ENCODE measurements around the gene ARPP19.

DNA sequence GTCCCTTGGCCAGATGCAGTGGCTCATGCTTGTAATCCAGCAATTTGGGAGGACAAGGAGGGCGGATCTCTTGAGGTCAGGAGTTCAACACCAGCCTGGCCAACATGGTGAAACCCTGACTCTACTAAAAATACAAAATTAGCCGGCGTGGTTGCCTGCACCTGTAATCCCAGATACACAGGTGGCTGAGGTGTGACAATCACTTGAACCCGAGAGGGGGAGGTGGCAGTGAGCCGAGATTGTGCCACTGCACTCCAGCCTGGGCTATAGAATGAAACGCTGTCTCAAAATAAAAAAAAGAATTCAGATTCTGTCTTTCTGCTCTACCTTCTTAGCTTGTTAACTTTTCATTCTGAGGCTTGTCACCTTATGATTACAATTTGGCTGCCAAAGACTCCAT, 62.3 kb downstream of the ARPP19 start:
- TF ChIP-seq, protein P1, sequence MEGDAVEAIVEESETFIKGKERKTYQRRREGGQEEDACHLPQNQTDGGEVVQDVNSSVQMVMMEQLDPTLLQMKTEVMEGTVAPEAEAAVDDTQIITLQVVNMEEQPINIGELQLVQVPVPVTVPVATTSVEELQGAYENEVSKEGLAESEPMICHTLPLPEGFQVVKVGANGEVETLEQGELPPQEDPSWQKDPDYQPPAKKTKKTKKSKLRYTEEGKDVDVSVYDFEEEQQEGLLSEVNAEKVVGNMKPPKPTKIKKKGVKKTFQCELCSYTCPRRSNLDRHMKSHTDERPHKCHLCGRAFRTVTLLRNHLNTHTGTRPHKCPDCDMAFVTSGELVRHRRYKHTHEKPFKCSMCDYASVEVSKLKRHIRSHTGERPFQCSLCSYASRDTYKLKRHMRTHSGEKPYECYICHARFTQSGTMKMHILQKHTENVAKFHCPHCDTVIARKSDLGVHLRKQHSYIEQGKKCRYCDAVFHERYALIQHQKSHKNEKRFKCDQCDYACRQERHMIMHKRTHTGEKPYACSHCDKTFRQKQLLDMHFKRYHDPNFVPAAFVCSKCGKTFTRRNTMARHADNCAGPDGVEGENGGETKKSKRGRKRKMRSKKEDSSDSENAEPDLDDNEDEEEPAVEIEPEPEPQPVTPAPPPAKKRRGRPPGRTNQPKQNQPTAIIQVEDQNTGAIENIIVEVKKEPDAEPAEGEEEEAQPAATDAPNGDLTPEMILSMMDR (IDR thresholded peaks at IDR 0.05), result no peak
- TF ChIP-seq RAD21 (IDR thresholded peaks at IDR 0.05; ENCODE audit: low read length), result no peak
- no peak for TF ChIP-seq YY1 (IDR thresholded peaks at IDR 0.05; ENCODE audit: low read depth)
- TF ChIP-seq, protein P2, sequence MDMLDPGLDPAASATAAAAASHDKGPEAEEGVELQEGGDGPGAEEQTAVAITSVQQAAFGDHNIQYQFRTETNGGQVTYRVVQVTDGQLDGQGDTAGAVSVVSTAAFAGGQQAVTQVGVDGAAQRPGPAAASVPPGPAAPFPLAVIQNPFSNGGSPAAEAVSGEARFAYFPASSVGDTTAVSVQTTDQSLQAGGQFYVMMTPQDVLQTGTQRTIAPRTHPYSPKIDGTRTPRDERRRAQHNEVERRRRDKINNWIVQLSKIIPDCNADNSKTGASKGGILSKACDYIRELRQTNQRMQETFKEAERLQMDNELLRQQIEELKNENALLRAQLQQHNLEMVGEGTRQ (IDR thresholded peaks at IDR 0.05; ENCODE audit: borderline replicate concordance, low read depth, low read length), result no peak
- TF ChIP-seq ZBTB33 (IDR thresholded peaks at IDR 0.05; ENCODE audit: borderline replicate concordance, low read depth), result no peak
- TF ChIP-seq MAX (IDR thresholded peaks at IDR 0.05; ENCODE audit: low read depth), result no peak
- no peak for TF ChIP-seq GABPA (IDR thresholded peaks at IDR 0.05; ENCODE audit: low read depth)
- no peak for TF ChIP-seq REST (IDR thresholded peaks at IDR 0.05; ENCODE audit: low read depth, low read length)
